NCI-H526 (cell line): Measurements from ENCODE around the gene DTNB.

Experiments
- DNase-seq, 2 experiments: peaks; one replicate each; lab custom pipeline; 2025; lab: John Stamatoyannopoulos, UW

DTNB gene

GRCh38 chr2:25499157-25499556 is 174.2 kb downstream of the DTNB start:
- no peak for DNase-seq

DNA sequence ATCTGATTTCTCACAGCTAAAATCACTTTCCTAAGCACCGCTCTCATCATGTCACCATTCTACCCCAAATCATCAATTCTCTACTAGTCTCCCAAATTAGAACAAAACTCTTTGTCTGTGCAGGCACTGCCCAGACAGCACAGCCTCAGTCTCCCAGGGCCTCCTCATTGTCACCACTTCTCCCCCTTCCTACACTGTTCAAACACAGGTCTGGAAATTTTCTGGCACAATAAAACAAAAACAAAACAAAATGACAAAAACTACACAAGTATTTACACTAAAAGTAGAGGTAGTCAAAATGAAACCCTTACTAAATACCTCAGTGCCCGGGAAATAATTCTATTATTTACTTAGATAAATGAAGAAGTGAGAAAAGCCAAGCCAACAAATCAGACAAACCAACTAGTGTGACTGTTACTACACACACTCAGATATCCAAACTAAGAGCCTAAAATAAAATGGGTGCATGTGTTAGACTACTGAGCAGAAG is 175.4 kb downstream of the DTNB start:
- DNase-seq: no peak

GRCh38 chr2:25497229-25497917 is 176.0 kb downstream of the DTNB start:
- DNase-seq: no peak

DNA sequence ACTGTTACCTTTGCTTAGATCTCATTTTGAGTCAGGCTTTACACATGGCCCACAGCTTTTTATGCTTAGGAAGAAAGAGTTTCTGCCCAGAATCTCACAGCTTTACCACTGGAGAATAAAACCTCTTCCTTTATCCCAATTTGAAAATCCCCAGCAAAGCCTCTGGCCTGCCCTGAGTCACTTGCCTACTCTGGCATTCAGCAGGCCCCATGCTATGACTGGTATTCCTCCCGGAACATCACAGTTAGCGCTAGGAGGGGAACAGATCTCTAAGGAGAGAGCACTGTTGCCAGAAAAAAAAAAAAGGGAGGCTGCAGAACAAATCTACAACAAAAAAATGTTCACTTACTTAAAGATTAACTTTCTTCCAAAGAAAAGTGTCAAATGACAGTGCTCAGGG is 178.8 kb downstream of the DTNB start:
- DNase-seq: no peak

DNA sequence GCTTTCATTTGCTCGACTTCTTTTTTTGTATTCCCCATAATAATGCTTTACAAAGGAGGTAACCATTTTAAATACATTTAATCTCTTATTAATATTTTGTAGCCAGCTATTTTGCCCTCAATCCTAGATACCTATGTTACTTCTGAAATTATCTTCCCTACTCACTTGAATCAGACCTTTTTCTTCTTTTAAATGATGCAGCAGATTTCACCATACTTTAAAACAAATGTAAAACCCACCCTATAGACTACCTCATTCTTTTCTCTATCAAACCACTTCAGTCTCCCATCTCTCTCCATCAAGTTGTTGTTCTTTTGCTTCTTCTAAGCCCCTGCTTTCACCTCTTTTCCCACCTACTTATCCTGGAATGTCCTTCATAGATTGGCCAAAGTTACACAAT is 180.2 kb downstream of the DTNB start:
- DNase-seq: no peak

DNA sequence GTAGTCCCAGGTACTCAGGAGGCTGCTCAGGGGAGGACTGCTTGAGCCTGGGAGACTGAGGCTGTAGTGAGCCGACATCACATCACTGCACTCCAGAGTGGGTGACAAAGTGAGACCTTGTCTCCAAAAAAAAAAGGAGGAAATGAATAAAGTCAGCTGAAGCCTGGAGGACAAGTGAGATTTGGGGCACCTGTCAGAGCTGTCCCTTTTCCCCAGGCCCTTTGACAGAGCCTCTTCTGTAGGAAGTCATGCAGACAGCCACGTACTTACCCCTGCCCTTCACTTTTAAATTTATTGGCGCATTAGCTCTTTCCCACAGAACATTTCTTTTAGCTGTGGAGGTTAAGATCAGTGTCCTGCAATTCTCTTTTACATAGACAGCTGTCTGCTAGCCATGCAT is 180.7 kb downstream of the DTNB start:
- DNase-seq: no peak

DNA sequence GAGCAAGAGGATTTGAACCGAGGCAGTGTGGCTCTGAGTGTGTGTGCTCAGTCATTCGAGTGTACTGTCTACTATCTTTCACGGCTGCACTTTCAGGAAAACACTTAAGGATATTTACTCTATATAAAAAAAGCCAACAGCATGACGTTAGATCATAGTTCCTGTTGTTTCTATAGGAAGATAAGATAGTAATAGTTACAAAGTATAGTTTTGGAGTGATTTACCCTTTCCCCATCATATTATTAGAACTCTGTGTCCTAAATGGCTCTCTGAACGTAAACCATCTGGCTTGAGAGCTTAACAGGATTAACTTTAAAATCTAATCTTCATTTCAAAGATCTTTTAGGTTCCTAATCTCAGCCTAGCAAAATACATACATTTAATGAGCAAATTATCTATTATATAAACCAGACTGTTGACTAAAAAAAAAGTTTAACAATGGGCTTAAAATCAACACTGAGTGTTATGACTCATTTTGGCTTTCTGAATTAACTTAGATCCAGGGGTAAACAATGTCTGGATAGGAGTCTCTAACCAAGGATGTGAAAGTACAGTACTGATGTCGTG is 181.3 kb downstream of the DTNB start:
- DNase-seq: no peak

DNA sequence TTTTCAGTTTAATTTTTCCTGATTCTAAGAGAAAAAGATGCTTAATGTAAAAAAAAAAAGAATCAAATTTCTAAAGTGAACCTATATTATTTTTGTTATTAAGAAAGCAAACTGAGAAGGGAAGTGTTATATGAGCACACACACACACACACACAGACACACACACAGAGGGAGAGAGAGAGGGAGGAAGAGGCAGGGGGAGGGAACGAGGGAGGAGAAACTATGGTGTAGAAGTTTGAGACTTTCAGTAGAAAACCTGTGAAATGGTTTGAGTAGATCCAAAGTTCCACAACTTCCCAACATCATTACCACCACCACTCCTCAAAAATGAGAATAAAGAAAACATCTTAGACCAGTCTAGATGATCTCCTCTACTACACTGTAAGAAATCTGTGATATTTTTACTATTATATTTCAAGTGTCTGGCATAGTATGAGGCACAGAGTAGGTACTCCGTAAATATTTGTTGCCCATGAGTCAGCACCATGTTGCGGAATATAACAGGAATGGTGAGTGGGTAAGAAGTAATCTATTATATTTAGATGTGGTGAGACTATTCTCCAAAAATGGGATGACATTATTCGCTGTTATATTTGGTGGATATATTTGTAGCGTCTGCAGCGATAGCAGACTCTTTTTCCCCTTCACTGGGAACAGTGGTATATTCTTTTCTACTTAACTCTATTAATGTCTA is 182.2 kb downstream of the DTNB start:
- no peak for DNase-seq

- no peak for DNase-seq
Measured at GRCh38 chr2:25490217-25490616, 183.2 kb downstream of the DTNB start.

DNA sequence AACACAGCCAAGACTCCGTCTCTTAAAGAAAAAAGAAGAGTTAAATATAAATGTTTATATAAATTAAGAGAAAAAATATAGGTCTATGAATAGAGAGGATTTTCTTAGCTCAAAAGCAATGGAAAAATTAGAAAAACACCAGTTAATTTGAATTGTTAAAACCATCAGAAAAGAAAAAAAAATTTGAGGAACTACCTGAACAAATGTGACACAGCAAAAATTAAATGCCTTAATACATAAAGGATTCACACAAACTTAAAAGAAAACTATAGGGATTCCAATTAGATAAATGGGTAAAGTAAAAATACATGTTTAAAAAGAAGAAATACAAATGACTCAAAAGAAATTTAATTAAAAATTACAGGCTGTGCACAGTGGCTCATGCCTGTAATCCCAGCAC is 183.7 kb downstream of the DTNB start:
- DNase-seq: no peak

DNA sequence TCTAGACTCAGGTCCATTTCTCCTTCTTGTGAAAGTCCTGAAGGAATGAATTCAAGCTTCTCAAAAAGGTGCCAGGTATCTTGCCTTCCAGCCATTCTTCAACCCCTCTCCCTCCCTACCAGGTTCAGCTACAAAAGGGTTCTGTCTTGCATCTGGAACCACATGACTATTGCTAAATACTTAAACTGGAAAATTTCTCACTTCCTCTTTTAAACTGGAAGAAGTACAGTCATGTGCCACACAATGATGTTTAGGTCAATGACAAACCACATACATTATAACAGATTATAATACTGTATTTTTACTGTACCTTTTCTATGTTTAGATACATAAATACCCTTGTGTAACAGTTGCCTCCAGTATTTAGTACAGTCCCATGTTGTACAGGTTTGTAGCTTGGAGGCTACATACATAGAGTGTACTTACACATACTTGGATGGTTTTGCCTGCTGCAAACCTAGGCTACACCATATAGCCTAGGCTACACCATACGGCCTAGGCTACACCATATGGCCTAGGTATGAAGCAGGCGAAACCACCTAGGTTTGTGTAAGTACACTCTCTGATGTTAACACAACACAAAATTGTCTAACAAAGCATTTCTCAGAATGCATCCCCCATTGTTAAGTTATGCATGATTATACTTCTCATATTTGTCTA is 189.6 kb downstream of the DTNB start:
- no peak for DNase-seq

DNA sequence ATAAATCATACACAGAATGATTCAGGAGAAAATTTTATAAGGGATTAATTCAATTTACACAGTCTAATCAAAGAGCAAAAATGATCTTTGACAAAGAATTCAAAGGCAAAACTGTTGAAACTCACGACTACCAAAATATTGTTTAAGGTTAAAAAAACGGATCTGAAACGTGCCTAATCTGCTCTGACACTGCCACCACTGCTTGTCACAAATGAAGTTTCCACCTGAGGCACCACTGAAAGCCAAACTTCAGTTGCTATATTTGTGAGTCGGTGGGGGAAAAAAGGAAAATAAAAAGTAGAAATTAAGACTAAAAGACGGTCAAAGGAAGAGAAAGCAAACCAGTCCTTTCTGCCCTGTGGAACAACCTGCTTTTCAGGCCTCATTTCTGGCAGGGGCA is 191.0 kb downstream of the DTNB start:
- DNase-seq: no peak

DNA sequence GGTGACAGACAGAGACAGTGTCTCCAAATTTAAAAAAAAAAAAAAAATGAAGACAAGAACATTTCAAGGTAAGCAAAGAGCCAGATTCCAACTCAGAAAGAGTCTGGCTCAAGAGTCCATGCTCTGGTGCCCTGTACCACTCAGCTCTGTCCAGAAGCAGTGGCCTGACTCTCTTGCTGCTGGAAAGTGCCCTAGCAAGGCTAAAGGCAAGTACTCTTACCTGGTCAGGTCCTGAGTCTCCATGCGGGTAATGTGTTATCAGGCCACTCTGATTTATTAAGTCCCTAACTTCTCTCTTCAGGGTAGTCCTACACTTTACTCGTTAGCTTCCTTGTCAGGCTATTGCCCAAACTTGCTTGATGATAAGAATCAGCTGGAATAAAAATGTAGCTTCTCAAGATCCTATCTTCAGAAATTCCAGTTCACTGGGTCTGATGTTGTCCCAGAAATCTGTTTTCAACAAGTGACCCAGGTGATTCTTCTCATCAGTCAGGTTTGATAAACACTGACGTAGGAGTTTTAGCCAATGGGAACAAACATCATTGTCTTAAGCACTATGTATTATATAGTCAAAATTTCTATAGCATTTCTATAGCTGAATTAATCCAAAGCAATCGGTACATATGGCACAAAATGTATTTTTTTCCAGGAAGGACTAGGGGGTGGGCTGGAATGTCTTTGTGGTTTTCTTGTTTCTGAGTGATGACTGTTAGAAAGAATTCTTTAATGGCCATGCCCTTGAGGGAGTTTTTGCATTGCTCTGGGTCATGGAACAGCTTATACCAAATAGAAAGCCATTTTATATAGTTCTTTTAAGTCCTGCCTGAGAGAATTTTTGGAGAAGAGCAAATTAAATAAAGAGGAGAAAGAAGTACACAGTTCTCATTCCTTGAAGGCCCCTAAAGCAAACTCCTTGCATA is 191.7 kb downstream of the DTNB start:
- DNase-seq: no peak

DNA sequence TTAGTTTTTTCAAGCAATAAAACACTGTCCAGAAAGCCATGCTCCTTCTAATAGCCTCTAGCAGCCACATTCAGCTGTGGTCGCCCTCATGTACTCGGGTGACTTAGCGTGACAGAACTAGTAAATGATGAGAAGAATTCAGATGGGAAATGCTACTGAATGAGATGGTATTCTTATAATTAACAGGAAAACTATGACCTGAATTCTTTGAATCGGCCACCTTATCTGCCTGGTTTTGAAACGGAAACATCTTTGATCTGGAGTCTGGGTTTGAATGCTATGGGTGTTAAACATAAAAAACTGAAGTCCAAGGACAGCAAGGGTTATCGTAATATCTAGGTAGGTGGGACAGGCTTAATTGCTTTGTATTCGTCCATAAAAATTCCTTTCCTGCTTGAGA is 192.8 kb downstream of the DTNB start:
- no peak for DNase-seq

- DNase-seq: no peak
Measured at GRCh38 chr2:25479761-25480160, 193.6 kb downstream of the DTNB start.

DNA sequence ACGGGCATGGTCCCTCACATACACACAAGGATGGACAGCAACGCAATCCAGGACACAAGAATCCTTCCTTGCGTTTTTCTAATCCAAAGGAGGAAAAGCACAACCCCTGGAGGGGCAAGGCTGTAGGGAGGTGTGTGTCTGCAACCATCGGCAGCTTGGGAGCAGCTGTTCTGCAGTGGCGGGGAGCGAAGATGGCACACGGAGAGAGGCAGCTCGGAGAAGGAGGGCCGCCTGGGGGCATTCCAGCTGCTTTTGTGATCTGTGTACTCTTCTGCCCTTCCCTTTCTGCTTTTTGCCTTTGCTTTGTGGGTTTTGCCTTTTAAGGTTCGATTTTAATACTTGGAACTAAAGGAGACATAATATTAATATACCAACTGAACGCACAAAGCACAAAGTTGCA is 194.6 kb downstream of the DTNB start:
- DNase-seq: no peak

GRCh38 chr2:25473758-25474340 is 199.5 kb downstream of the DTNB start:
- DNase-seq: no peak

GRCh38 chr2:25473131-25473530 is 200.2 kb downstream of the DTNB start:
- DNase-seq: no peak

DNA sequence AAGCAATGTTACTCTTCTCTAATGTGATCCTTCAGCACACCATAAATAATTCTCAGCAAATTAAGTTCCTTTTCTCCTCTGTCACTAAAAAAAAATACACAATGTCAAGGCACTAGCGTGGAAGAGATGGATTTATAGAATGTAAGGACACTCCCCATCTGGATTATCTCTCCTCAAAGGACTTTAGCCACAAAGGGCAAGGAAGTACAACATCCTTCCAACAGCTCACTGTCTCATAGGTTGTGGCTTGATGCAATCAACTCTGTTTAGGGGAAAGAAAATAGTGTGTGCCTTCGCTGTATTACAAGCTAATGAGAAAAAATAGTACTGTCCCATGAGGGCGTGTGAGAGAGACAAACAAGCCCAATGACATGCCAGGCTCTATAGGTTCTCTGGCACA is 202.6 kb downstream of the DTNB start:
- no peak for DNase-seq

- DNase-seq: no peak
Measured at GRCh38 chr2:25467743-25468142, 205.6 kb downstream of the DTNB start.

DNA sequence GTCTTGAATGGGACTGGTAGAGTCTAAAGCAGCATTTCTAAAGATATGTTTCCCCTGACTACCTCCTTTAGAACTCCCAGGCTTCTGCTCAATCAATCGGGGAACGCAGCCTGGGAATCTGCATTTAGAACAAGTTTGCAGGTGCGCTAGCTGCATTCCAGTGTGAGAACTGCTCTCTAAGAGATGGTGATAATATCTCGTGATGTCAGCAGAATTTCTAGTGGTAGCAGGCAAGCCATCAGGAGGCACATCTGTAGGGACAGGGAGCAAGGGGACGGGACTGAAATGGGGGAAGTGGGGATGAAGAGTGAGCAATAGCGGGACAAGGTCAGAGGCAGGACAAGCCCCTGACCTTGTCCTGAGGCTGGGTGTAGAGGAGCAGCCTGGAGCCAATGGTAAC is 211.4 kb downstream of the DTNB start:
- DNase-seq: no peak
